NCI-H187 treated with DMSO at 0.1 percent for 48 hours (cell line): Measurements from ENCODE around the gene ZSWIM4.
"Not testable (repeated sequence)": the region's sequence is repeated elsewhere in the genome, so short reads cannot be mapped to it uniquely, and the experiment has no call there.

Experiments
- DNase-seq: peaks from one replicate; lab custom pipeline; 2025; lab: John Stamatoyannopoulos, UW

ZSWIM4 gene

DNA sequence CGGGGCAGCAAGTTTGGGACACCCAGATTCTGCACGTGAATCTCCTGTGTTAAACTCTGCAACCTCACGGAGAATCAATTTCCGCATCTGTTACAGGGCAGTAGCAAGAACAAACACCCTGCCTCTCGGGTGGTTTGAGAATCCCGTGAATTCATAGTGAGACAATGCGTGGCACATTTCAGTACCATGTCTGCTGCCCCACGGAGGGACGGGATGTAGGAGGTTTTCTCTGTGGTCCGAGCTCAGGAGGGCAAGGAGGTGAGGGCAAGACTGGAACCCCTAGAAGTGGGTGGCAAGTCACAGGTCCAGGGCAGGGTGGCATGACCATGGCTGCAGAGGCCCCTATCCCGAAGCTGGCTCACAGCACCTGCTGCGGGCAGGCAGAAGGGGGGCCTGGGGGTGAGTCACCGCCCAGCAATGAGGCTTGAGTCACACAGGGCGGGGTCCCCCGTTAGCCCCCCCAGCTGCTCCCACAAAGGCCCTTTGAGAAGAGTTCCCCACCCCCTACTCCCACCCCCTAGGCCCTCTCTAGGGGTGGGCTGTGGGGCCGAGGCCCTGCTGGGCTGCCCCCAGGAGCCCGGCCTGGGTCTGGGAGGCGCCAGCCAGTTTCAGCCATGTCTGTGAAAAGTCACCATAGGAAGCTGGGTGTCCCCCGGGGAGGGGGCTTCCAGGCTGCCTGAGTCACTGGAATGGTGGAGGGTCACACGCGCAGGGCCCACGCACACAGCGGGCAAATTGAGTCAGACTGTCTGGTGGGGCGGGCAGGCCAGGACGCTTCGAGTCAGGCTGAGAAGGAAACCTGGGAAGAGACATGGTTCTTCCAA is 55.9 kb downstream of the ZSWIM4 start:
- DNase-seq, result no peak

DNA sequence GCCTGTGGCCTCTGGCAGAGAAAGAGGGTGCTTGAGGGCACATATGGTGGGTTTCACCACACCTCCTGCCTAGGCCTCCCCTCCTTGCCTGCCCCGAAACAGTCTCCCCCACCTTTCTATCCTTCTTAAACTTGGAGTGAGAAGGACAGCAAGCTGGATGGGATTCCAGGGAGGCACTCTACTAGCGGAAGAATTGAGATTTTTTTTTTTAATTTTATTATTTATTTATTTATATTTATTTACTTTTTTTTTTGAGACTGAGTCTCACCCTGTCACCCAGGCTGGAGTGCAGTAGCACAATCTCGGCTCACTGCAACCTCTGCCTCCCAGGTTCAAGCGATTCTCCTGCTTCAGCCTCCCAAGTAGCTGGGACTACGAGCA is 56.5 kb downstream of the ZSWIM4 start:
- not testable (repeated sequence) for DNase-seq

DNA sequence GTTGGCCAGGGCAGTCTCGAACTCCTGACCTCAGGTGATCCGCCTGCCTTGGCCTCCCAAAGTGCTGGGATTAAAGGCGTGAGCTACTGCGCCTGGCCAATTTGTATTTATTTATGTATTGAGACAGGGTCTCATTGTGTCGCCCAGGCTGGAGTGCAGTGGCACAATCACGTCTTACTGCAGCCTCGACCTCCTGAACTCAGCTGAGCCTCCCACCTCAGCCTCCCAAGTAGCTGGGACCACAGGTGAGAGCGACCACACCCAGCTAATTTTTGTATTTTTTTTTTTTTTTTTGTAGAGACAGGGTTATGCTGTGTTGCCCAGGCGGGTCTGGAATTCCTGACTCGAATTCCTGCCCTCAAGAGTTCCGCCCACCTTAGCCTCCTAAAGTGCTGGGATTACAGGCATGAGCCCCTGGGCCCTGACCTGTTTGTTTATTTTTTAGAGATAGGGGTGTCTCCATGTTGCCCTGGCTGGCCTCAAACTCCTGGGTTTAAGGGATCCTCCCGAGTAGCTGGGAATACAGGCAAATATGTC is 57.0 kb downstream of the ZSWIM4 start:
- DNase-seq, result not testable (repeated sequence)

GRCh38 chr19:13856497-13856896 is 61.3 kb downstream of the ZSWIM4 start:
- no peak for DNase-seq

GRCh38 chr19:13859361-13859880 is 64.2 kb downstream of the ZSWIM4 start:
- DNase-seq, result no peak

DNA sequence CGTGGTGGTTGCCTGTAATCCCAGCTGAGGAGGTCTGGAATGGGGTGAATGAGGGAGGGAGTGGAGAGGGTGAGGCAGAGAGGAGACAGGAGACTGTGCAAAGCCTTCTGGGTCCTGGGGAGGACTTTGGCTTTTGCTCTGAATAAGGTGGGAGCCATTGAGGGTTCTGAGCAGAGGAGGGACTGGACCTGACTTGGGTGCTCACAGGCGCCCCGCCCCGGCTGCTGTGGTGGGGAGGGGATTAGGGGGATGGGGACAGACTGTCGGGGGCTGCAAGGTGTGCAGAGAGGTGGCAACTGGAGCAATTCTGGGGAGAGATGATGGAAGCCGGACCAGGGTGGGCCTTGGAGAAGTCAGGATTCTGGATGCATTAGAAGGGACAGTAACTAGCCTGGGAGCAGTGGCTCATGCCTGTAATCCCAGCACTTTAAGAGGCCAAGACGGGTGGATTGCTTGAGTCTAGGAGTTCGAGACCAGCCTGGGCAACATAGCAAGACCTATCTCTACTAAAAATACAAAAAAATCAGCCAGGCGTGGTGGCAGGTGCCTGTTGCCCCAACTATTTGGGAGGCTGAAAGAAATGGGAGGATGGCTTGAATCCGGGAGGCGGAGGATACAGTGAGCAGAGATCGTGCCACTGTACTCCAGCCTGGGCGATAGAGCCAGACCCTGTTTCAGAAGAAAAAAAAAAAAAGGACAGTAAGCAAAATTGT is 65.6 kb downstream of the ZSWIM4 start:
- no peak for DNase-seq

GRCh38 chr19:13861392-13861713 is 66.1 kb downstream of the ZSWIM4 start:
- no peak for DNase-seq

GRCh38 chr19:13861714-13862531 is 66.7 kb downstream of the ZSWIM4 start:
- DNase-seq, result no peak

- no peak for DNase-seq
Measured at GRCh38 chr19:13864046-13864666, 68.9 kb downstream of the ZSWIM4 start.

DNA sequence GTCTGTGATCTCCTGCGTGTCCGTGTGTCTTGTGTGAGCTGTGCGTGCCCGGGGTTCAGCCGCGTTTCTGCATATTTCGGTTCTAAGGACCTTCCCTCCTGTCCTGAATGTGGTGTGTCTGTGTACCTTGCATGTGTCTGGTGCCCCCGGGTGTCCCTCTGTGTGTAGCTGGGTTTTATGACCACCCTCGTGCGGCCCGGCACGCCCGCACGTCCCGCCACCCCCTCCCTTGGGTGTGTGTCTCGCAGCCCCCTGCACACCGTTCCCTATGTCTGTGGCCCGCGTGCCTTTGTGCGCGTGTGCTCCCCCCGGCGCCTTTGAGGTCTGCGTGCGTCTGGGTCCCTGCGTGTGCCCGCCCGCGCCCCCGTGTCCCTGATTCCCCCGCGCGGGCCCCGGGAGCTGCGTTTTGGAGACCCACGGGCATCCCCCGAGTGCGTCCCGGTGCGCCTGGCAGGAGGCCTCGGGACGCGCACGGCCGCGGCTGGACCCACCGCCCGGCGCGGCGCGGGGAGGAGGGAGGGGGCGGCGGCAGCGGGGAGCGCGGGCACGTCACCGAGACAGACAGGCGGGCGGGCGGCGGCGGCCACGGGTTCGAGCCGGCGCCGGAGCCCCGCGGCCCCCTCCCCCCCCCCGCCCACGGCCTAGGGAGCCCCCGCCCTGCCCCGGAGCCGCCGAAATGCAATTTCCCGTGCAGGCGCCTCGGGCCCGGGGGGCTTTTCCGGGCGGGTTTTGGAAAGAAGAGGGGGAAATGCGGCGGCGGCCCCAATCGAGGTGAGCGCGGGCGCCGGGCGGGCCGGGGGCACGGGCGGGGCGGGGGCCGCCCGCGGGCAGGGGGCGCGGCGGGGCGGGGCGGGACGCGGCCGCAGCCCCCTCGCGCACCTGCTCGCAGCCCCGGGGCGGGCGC is 69.7 kb downstream of the ZSWIM4 start:
- DNase-seq, result no peak

- DNase-seq, result no peak
Measured at GRCh38 chr19:13865571-13866462, 70.6 kb downstream of the ZSWIM4 start.

GRCh38 chr19:13866463-13867046 is 71.3 kb downstream of the ZSWIM4 start:
- DNase-seq, result no peak

GRCh38 chr19:13868663-13869062 is 73.4 kb downstream of the ZSWIM4 start:
- DNase-seq, result no peak

DNA sequence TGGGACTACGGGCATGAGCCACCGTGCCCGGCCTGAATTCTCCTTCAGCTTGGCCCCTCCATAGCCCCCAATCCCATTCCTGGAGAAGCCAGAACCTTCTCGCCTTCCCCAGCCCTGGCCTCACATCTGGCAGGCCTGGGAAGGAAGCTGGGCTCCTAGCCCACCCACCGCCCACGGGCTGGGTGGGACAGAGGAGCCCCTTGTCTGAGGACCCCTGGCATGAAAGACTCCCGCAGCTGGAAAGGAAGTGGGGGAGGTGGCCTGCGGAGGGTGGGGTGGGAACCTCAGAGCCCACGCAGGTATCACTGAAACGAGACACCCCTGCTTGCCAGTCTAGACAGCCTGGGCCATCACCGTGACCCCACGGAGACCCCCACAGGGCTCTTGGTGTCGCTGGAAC is 74.0 kb downstream of the ZSWIM4 start:
- no peak for DNase-seq

DNA sequence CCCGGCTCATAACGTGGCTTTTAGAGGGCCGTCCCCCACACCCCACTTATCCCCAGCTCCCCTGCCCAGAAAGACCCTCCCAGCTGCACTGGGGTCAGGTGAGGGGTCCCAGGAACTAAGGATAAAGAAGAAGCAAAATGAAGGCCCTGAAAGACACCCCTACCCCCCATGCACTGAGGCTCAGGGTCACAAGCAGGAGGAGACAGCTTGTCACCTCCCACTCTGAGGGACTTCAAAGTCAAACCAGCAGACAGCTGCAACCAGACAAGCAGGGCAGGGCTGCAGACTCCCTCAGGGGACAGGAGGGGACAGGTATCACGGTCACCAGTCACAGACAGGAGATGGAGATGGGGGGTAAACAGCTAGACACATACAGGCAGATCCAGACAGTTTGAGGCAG is 75.6 kb downstream of the ZSWIM4 start:
- DNase-seq, result no peak

DNA sequence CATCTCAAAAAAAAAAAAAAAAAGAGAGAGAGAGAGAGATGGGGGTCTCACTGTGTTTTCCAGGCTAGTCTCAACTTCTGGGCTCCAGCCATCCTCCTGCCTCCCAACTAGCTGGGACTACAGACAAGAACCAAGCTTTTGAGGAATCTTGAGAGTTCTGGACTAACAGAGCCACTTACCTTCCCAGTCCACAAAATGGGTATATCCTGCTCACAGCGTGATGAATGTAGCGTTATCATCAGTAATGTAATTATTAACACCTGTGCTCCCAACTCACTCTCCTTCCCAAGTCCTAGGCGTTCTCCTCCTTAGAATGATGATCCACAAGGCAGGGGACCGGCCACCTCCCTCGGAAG is 77.1 kb downstream of the ZSWIM4 start:
- no peak for DNase-seq

DNA sequence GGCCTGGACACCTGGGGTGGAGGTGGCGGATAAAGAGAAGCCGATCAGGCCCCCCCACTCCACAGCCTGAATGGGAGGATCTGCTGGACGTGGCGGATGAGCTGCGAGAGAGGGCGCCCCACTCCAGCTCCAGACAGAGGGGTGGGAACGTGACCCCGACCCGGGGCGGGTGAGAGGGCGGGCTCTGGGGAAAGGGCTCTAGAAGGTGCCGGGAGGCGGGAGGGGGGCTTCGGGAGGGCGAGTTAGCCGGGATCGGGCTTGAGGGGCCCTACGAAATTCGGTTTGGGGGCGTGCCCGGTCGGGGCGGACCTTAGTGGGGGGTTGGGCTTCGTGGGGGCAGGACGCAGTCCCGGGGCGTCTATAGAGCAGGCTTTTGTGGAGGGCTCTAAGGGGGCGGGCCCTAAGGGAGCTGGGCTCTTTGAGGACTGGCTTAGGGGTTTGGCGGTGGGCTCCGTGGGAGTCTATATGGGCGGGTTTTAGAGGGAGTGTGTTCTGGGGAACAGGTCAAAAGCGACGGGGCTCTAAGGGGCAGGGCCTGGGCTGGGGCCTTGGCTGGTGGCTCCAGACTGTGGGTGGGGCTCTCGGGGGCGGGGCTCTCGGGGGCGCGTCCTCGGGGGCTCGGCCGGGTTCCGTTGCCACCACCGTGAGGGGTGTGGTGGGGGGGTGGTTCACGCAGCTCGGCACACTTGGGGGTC is 77.6 kb downstream of the ZSWIM4 start:
- no peak for DNase-seq

- DNase-seq, result no peak
Measured at GRCh38 chr19:13873834-13874515, 78.7 kb downstream of the ZSWIM4 start.
